ENCODE measurements around the gene COL5A2.

The COL5A2 gene

DNA sequence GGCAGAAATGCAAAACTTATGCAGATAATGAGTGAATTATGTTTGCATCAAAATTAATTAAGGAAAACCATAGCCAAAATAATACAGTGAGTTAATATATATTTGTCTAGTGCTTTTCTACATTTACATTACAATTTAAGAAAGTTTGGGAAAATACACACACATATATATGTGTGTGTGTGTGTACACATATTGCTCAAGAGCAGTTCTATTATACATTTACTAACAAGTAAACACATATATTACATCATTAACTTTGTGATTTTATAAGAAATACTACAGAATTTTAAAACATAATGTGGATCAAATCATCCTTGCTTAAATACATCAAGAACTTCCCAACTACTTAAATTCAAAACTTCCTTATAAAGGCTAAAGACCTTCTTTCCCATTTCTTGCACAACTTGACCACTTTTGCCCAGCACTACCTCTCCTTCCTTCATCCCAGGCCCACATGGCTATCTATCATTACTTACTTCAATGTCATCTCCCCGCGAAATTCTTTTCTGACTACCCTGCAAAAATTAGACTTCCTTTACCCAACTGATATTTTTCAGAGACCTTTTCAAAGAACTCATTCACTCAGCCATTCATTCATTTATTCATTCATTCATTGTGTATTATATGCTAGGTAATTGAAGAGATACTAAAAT is 68.4 kb downstream of the COL5A2 start:
- DNase-seq (no peak), ATAC-seq (no peak)
- Mint-ChIP-seq H3K4me3 (no peak overlapping the region), H3K27me3 (no peaks in the 10 kb centered on the region), H3K4me1 (peaks cover 5% of the 10 kb centered on the region), H3K9me3 (no peaks in the 10 kb centered on the region), H3K27ac (no peak overlapping the region)

DNA sequence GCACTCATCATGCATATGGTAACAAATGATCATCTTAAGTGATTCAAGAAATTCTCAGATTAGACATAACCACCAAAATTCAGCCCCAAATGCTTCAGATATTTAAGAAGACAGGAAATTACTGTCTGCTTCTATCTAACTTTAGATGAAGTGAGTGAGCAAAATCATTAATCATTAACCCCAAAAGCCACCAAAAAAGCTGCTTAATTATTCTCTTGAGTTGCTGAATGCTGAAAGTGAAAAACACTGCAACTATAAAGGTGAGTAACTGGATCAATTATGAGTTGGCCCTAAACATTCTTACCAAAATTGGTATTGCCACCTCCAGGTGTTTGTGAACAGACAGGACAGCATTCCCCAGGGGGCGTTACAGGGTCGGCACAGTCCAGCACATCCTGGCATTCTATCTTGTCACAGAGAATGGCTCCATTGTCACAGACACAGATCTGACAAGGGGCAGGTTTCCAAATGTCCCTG is 69.6 kb downstream of the COL5A2 start:
- ATAC-seq (no peak), DNase-seq (no peak)
- H3K27me3 Mint-ChIP-seq: no peaks in the 10 kb centered on the region
- H3K27ac Mint-ChIP-seq: no peak overlapping the region
- no peak overlapping the region for H3K4me3 Mint-ChIP-seq
- H3K9me3 Mint-ChIP-seq: no peaks in the 10 kb centered on the region
- H3K4me1 Mint-ChIP-seq: peaks cover 5% of the 10 kb centered on the region

DNA sequence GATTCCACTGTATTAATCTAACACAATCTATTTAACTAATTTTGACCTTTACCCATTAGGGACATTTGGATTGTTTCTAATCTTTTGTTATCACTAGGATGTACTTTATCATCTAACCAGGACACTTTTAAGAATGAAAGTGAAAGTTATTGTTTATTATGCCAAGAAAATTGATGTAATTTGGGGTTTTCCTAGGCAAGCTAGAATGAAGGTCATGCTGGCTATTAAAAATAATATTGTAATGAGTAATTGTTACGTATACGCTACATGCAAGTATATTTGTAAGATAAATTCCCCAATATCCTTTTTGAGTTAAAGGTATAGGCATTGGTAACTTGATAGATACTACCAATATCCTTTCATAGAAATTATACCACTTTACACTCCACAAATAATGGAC is 74.6 kb downstream of the COL5A2 start:
- H3K27ac Mint-ChIP-seq: peak overlapping the region in 1 of 2 donors; percentile 25
- ATAC-seq: no peak
- H3K9me3 Mint-ChIP-seq: no peaks in the 10 kb centered on the region
- H3K27me3 Mint-ChIP-seq: no peaks in the 10 kb centered on the region
- peaks cover 5% of the 10 kb centered on the region for H3K4me1 Mint-ChIP-seq
- no peak overlapping the region for H3K4me3 Mint-ChIP-seq
- no peak for DNase-seq

- H3K4me3 Mint-ChIP-seq: no peak overlapping the region
- H3K27me3 Mint-ChIP-seq: no peaks in the 10 kb centered on the region
- H3K4me1 Mint-ChIP-seq: peaks cover 5% of the 10 kb centered on the region
- ATAC-seq (no peak), DNase-seq (no peak)
- H3K27ac Mint-ChIP-seq: no peak overlapping the region
- no peaks in the 10 kb centered on the region for H3K9me3 Mint-ChIP-seq
Measured at GRCh38 chr2:189102735-189103134, 76.8 kb downstream of the COL5A2 start.

DNA sequence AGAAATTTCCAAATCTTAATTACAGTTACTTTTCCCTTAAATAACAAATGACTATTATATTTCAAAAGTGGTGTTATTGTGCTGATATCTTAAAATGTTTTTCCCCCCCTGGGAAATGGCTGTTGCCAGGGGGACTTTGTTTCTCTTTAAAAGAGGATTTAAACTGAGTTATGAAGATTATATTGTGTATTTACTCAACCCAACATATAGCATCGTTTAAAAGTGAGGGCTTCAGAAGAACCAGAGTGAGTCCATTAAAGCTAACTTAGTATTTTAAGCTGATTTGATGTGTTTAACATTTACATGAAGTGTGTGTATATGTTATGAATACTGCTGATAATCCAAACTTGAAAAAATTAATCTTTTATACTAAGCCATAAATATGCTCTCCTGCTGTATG is 81.6 kb downstream of the COL5A2 start:
- no peaks in the 10 kb centered on the region for H3K4me1 Mint-ChIP-seq
- no peak overlapping the region for H3K4me3 Mint-ChIP-seq
- ATAC-seq (no peak), DNase-seq (no peak)
- no peaks in the 10 kb centered on the region for H3K27me3 Mint-ChIP-seq
- H3K9me3 Mint-ChIP-seq: no peaks in the 10 kb centered on the region
- no peak overlapping the region for H3K27ac Mint-ChIP-seq

- H3K4me3 Mint-ChIP-seq: no peak overlapping the region
- H3K27ac Mint-ChIP-seq: no peak overlapping the region
- no peaks in the 10 kb centered on the region for H3K4me1 Mint-ChIP-seq
- ATAC-seq (no peak), DNase-seq (no peak)
- no peaks in the 10 kb centered on the region for H3K9me3 Mint-ChIP-seq
- no peaks in the 10 kb centered on the region for H3K27me3 Mint-ChIP-seq
Measured at GRCh38 chr2:189096769-189097447, 82.7 kb downstream of the COL5A2 start.

DNA sequence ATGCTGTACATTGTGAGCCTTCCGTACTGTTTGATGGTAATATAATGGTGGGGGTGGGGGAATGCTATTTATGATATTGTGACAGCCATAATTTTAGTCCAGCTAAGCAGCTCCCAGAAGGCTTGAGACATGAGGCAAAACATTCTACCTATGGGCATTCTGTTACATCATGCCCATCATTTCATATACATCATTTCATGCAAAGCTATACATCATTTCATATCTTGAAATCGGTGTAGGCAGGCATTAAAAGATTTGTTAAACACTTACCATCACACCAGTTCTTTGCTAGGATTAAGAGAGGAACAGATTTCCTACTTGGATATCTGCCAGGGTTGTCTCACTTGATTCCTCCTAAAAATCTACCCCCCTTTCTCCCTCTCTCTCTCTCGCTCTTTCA is 84.5 kb downstream of the COL5A2 start:
- Mint-ChIP-seq H3K27me3 (no peaks in the 10 kb centered on the region), H3K4me3 (no peak overlapping the region), H3K27ac (no peak overlapping the region), H3K4me1 (no peaks in the 10 kb centered on the region), H3K9me3 (no peaks in the 10 kb centered on the region)
- no peak for ATAC-seq
- no peak for DNase-seq

DNA sequence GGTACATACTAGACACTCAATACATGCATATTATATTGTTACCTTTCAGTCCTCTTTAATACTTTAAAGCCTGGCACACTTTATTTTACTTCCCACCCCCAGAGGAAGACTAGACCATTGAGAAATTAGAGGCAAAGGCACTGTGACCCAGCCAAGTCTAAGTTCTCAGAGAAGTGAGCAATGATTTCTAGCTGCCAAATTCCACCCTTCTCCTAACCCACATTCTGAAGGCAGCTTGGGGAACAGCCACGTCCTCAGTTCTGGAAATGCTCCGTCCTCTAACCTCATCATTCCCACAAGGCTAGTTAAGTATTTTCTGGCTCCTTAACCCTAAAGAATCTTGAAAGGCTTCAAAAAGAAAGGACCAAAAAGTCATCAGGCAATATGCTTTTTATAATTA is 86.6 kb downstream of the COL5A2 start:
- ATAC-seq (no peak), DNase-seq (no peak)
- Mint-ChIP-seq H3K4me1 (no peaks in the 10 kb centered on the region), H3K27me3 (no peaks in the 10 kb centered on the region), H3K9me3 (no peaks in the 10 kb centered on the region), H3K4me3 (no peak overlapping the region), H3K27ac (no peak overlapping the region)

DNA sequence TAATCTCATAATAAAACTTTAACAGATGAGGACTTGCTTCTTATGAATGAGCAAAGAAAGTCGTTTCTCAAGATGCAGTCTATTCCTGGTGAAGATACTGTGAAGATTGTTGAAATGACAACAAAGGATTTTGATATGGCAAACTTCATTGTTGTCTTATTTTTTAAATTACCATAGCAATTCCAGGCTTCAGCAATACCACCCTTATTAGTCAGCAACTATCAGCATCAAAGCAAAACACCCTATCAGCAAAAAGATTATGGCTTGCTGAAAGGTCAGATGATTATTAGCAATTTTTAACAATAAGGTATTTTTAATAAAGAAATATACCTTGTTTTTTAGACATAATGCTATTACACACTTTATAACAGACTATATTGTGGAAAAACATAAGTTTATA is 88.3 kb downstream of the COL5A2 start:
- ATAC-seq (no peak), DNase-seq (no peak)
- no peaks in the 10 kb centered on the region for H3K9me3 Mint-ChIP-seq
- no peaks in the 10 kb centered on the region for H3K27me3 Mint-ChIP-seq
- no peak overlapping the region for H3K4me3 Mint-ChIP-seq
- no peak overlapping the region for H3K27ac Mint-ChIP-seq
- H3K4me1 Mint-ChIP-seq: no peaks in the 10 kb centered on the region

DNA sequence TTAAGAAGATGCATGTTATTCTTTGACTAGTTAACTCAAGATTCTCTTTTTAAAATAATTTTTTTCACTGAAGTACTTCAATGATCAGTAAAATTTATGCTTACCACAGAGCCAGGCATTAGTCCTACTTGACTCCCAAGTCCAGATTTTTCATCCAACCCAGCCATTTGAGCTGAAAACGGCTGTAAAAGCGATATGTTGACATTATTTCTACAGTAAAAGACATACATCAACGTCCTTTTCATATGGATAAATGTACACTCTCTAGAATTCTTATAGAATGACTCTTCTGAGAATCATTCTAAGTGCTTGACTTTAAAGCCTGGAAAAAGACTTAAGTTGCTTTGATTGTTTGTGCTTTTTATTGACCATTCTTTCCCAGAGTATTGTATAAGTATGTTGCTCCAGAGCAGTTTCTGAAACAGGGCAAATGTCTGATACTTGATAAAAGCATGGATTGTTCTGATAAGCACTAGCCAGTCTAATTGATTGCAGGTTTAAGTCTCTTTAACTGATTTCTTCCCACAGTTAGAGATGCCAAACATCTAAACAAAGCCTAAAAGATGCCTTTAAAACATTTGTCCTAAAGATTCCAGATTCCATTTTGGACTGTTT is 90.9 kb downstream of the COL5A2 start:
- Mint-ChIP-seq H3K27me3 (no peaks in the 10 kb centered on the region), H3K9me3 (no peaks in the 10 kb centered on the region), H3K27ac (no peak overlapping the region), H3K4me1 (no peaks in the 10 kb centered on the region), H3K4me3 (no peak overlapping the region)
- DNase-seq (no peak), ATAC-seq (no peak)

DNA sequence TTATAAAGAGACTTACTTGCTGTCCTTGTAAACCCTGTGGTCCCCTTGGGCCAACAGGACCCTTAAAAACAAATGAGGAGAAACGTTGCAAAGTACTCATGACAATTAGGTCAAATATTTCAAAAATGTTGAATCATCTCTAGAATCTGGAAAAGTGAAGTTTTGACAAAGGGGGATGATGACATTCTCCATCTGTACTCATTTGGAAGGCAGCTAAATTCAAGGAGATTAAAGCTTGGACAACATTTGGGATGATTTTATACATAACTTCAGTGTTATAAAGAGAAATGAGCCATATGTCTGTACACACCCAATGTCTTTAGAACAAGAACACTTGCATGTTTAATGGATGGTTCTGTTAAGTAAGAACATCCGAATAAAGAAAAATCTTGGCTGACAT is 92.9 kb downstream of the COL5A2 start:
- Mint-ChIP-seq H3K9me3 (no peaks in the 10 kb centered on the region), H3K27me3 (no peaks in the 10 kb centered on the region), H3K4me3 (no peak overlapping the region), H3K27ac (no peak overlapping the region), H3K4me1 (no peaks in the 10 kb centered on the region)
- ATAC-seq: no peak
- no peak for DNase-seq

GRCh38 chr2:189086250-189086649 is 93.3 kb downstream of the COL5A2 start:
- no peak overlapping the region for H3K27ac Mint-ChIP-seq
- H3K9me3 Mint-ChIP-seq: no peaks in the 10 kb centered on the region
- ATAC-seq (no peak), DNase-seq (no peak)
- no peaks in the 10 kb centered on the region for H3K4me1 Mint-ChIP-seq
- no peak overlapping the region for H3K4me3 Mint-ChIP-seq
- H3K27me3 Mint-ChIP-seq: no peaks in the 10 kb centered on the region

- no peak overlapping the region for H3K27ac Mint-ChIP-seq
- H3K9me3 Mint-ChIP-seq: no peaks in the 10 kb centered on the region
- DNase-seq (no peak), ATAC-seq (no peak)
- no peaks in the 10 kb centered on the region for H3K4me1 Mint-ChIP-seq
- H3K27me3 Mint-ChIP-seq: no peaks in the 10 kb centered on the region
- H3K4me3 Mint-ChIP-seq: no peak overlapping the region
Measured at GRCh38 chr2:189083606-189084005, 96.0 kb downstream of the COL5A2 start.

DNA sequence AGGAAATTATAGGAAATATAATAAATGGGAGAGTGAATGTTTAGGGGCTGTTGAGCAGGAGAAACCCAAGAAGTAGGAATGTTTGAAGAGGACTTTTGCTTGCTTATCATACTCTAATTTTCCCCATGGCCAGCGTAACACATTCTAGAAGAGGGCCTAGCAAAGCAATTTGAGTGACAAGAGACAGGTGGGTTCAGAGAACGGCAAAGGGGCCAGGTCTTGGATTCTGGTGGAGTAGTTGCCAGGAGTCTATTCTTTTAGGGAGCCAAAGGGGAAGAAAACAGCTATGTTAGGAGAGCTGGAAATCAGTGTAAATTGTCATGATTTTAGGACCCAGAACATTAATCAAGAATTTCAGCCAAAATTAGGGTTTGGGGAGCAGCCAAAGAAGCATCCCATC is 96.5 kb downstream of the COL5A2 start:
- H3K4me1 Mint-ChIP-seq: no peaks in the 10 kb centered on the region
- no peak for ATAC-seq
- no peak for DNase-seq
- H3K9me3 Mint-ChIP-seq: no peaks in the 10 kb centered on the region
- no peak overlapping the region for H3K27ac Mint-ChIP-seq
- no peaks in the 10 kb centered on the region for H3K27me3 Mint-ChIP-seq
- no peak overlapping the region for H3K4me3 Mint-ChIP-seq

- H3K27me3 Mint-ChIP-seq: no peaks in the 10 kb centered on the region
- H3K4me3 Mint-ChIP-seq: no peak overlapping the region
- H3K9me3 Mint-ChIP-seq: no peaks in the 10 kb centered on the region
- ATAC-seq (no peak), DNase-seq (no peak)
- H3K4me1 Mint-ChIP-seq: no peaks in the 10 kb centered on the region
- no peak overlapping the region for H3K27ac Mint-ChIP-seq
Measured at GRCh38 chr2:189082376-189082975, 97.1 kb downstream of the COL5A2 start.

- Mint-ChIP-seq H3K9me3 (no peaks in the 10 kb centered on the region), H3K27ac (no peak overlapping the region), H3K27me3 (no peaks in the 10 kb centered on the region), H3K4me3 (no peak overlapping the region), H3K4me1 (no peaks in the 10 kb centered on the region)
- ATAC-seq (no peak), DNase-seq (no peak)
Measured at GRCh38 chr2:189076572-189076971, 103.0 kb downstream of the COL5A2 start.

Measured in stimulated activated naive CD8-positive, alpha-beta T cell treated with anti-CD3 and anti-CD28 coated beads, Interleukin-15, amount 100 ng/mL, for 72 hours (primary cell).